Common myeloid progenitor, CD34-positive (primary cell): Measurements from ENCODE around the gene NEK1.
"Not testable (repeated sequence)": the region's sequence is repeated elsewhere in the genome, so short reads cannot be mapped to it uniquely, and the experiment has no call there.

Source experiments
- CTCF ChIA-PET: fragments of 350-600 bp; sonication (Branson Sonifier 250); formaldehyde crosslinking; loops from one replicate; lab custom pipeline; 2021; ENCODE audit warnings: antibody characterized with exemption; lab: Charles Lee
- POLR2A ChIA-PET: fragments of 350-600 bp; sonication (Branson Sonifier 250); formaldehyde crosslinking; loops from one replicate; lab custom pipeline; 2021; ENCODE audit warnings: antibody characterized with exemption; lab: Charles Lee
- DNase-seq, 3 donors: peaks; one replicate each; pipeline versions ENCODE4 v3.0.0 to v3.0.0-alpha.2; 2013
- H3K27ac ChIP-seq, 2 experiments: 1 replicate in 1 of 2; 2 replicates in 1 of 2; pipeline ENCODE4 v1.7.0; 2013; ENCODE audit warnings: inconsistent platforms in 2 of 2, low read length in 2 of 2, mild to moderate bottlenecking in 2 of 2, low read depth in 1 of 2, moderate library complexity in 1 of 2; ENCODE audit not compliant: severe bottlenecking in 2 of 2, insufficient read depth in 1 of 2, poor library complexity in 1 of 2
- H3K27me3 ChIP-seq, 5 experiments: replicated peaks in 2 of 5; 1 replicate in 3 of 5; 2 replicates in 2 of 5; pipeline versions ENCODE4 v1.6.1 to v1.7.0; 2013; ENCODE audit warnings: low read length in 4 of 5, mild to moderate bottlenecking in 2 of 5, moderate library complexity in 2 of 5, inconsistent platforms in 1 of 5; ENCODE audit not compliant: insufficient read depth in 5 of 5, control insufficient read depth in 4 of 5
- H3K36me3 ChIP-seq, 4 experiments: 1 replicate in 2 of 4; 2 replicates in 2 of 4; pipeline versions ENCODE4 v1.6.1 to v1.7.0; 2013; ENCODE audit warnings: low read length in 3 of 4, control low read depth in 1 of 4, mild to moderate bottlenecking in 1 of 4; ENCODE audit not compliant: control insufficient read depth in 4 of 4, insufficient read depth in 4 of 4
- H3K4me1 ChIP-seq, 4 experiments: 1 replicate in 3 of 4; 2 replicates in 1 of 4; pipeline versions ENCODE4 v1.6.1 to v1.7.1; 2013; ENCODE audit warnings: low read length in 3 of 4, mild to moderate bottlenecking in 3 of 4, control low read depth in 1 of 4, inconsistent platforms in 1 of 4, moderate library complexity in 1 of 4; ENCODE audit not compliant: control insufficient read depth in 4 of 4, insufficient read depth in 4 of 4; ENCODE audit errors: control extremely low read depth in 1 of 4
- H3K4me3 ChIP-seq, 7 experiments: 1 replicate in 4 of 7; 2 replicates in 3 of 7; pipeline versions ENCODE4 v1.5.1 to v1.7.0; 2013; ENCODE audit warnings: mild to moderate bottlenecking in 7 of 7, low read length in 6 of 7, moderate library complexity in 6 of 7, inconsistent platforms in 2 of 7, low read depth in 2 of 7, control low read depth in 1 of 7; ENCODE audit not compliant: insufficient read depth in 4 of 7, control insufficient read depth in 1 of 7; ENCODE audit errors: extremely low read depth in 1 of 7
- H3K9me3 ChIP-seq, 5 experiments: 1 replicate in 4 of 5; 2 replicates in 1 of 5; pipeline versions ENCODE4 v1.6.1 to v1.7.1; 2013; ENCODE audit warnings: low read length in 4 of 5, mild to moderate bottlenecking in 2 of 5, inconsistent platforms in 1 of 5, low read depth in 1 of 5, moderate library complexity in 1 of 5; ENCODE audit not compliant: control insufficient read depth in 4 of 5, insufficient read depth in 2 of 5; ENCODE audit errors: control extremely low read depth in 1 of 5
- WGBS: methylation state at CpG from one replicate; pipeline ENCODE4 v1.1.5; 2013; ENCODE audit not compliant: insufficient coverage; 5-methylcytosine and 5-hydroxymethylcytosine counted together

The NEK1 gene

GRCh38 chr4:169485791-169486742, 126.3 kb downstream of the NEK1 start:
- H3K4me1 ChIP-seq, result peaks cover 0 to 4% (median 2%) of the 10 kb centered on the region in 4 experiments
- H3K27ac ChIP-seq, result no peak overlapping the region
- peaks cover 0 to 11% (median 5%) of the 10 kb centered on the region in 5 experiments for H3K9me3 ChIP-seq
- DNase-seq, result peak; percentile 55 to 76 (median 69)
- 23% methylated on average over 4 of the region's 7 CpGs for WGBS
- peaks cover 0 to under 1% (median 0%) of the 10 kb centered on the region in 4 experiments for H3K36me3 ChIP-seq
- CTCF ChIA-PET, result interaction anchor here (0.6 to 1.8 kb wide), 10 partner anchors 169 to 567 kb away, joined by 3 to 15 read pairs (median 3); partner anchors contain the start of gene CBR4
- POLR2A ChIA-PET, result no interaction called here
- H3K27me3 ChIP-seq, result no peaks in the 10 kb centered on the region
- H3K4me3 ChIP-seq, result no peak overlapping the region

- peaks cover 0 to 4% (median 2%) of the 10 kb centered on the region in 4 experiments for H3K4me1 ChIP-seq
- H3K36me3 ChIP-seq, result no peaks in the 10 kb centered on the region
- ChIA-PET POLR2A (no interaction called here), CTCF (interaction anchor here (0.6 to 1.8 kb wide), 11 partner anchors 168 to 566 kb away, joined by 3 to 15 read pairs (median 3); partner anchors contain the start of gene CBR4)
- H3K9me3 ChIP-seq, result peaks cover 0 to 15% (median 5%) of the 10 kb centered on the region in 5 experiments
- H3K4me3 ChIP-seq, result no peak overlapping the region
- no peaks in the 10 kb centered on the region for H3K27me3 ChIP-seq
- H3K27ac ChIP-seq, result no peak overlapping the region
- no peak for DNase-seq
These were observed 127.3 kb downstream of the NEK1 start for GRCh38 chr4:169485086-169485485.

- Histone ChIP-seq H3K27me3 (no peaks in the 10 kb centered on the region), H3K9me3 (peaks cover 0 to 15% (median 5%) of the 10 kb centered on the region in 5 experiments), H3K4me1 (peaks cover 0 to 4% (median 2%) of the 10 kb centered on the region in 4 experiments), H3K27ac (no peak overlapping the region), H3K4me3 (no peak overlapping the region), H3K36me3 (no peaks in the 10 kb centered on the region)
- WGBS, result 100% methylated on average over 1 of the region's 3 CpGs
- ChIA-PET POLR2A (no interaction called here), CTCF (interaction anchor here (1.8 kb wide), 1 partner anchor 459 kb away, joined by 15 read pairs; no protein-coding TSS in a partner anchor)
- no peak for DNase-seq
These were observed 127.9 kb downstream of the NEK1 start for GRCh38 chr4:169484485-169484884.

DNA sequence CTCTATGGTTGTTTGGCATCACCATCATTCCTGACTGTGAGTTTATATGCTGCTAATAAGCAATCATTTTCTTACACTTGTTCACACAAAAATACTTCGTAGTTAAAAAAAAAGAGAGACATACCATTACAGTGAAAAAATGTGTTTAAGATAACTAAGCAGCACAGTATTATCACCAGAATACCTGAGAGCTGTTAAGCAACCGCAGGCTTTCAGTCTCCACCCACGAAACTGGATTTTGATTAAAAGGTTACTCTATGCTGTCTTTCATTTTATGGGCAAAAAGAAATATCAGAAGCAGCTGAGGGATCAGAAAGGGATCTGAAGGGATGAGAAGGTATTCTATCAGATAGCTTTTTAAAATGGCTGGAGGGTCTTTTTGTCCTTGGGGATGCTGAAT, 148.3 kb downstream of the NEK1 start:
- CTCF ChIA-PET, result no interaction called here
- no peak overlapping the region for H3K27ac ChIP-seq
- POLR2A ChIA-PET, result no interaction called here

DNA sequence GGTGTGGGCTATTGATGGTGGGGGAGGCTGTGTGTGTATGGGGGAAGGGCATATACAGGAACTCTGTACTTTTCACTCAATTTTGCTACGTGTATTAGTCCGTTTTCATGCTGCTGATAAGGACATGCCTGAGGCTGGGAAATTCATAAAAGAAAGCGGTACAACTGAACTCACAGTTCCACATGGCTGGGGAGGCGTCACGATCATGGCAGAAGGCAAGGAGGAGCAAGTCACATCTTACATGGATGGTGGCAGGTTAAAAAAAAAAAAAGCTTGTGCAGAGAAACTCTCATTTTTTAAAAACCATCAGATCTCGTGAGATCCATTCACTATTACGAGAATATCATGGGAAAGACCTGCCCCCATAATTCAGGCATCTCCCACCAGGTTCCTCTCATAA, 152.3 kb downstream of the NEK1 start:
- Histone ChIP-seq H3K4me3 (no peak overlapping the region), H3K27ac (no peak overlapping the region), H3K9me3 (peaks cover 0 to 7% (median 4%) of the 10 kb centered on the region in 5 experiments), H3K27me3 (no peaks in the 10 kb centered on the region), H3K4me1 (no peaks in the 10 kb centered on the region), H3K36me3 (peaks cover 0 to 32% (median 8%) of the 10 kb centered on the region in 4 experiments)
- ChIA-PET CTCF (interaction anchor here (0.6 kb wide), 1 partner anchor 270 kb away, joined by 3 read pairs; no protein-coding TSS in a partner anchor), POLR2A (no interaction called here)
- WGBS, result 100% methylated on average over 3 of the region's 7 CpGs
- no peak for DNase-seq

More for the DNA sequence above, 148.3 kb downstream of the NEK1 start:
- DNase-seq, result no peak
- WGBS, result 100% methylated on average over 1 of the region's 3 CpGs
- H3K4me1 ChIP-seq, result no peaks in the 10 kb centered on the region
- no peak overlapping the region for H3K4me3 ChIP-seq
- H3K36me3 ChIP-seq, result peaks cover 0 to 26% (median 8%) of the 10 kb centered on the region in 4 experiments
- peaks cover 0 to 6% (median 0%) of the 10 kb centered on the region in 5 experiments for H3K9me3 ChIP-seq
- H3K27me3 ChIP-seq, result no peaks in the 10 kb centered on the region

GRCh38 chr4:169458575-169458974, 153.8 kb downstream of the NEK1 start:
- Histone ChIP-seq H3K4me3 (no peak overlapping the region), H3K27me3 (no peaks in the 10 kb centered on the region), H3K9me3 (peaks cover 0 to 7% (median 4%) of the 10 kb centered on the region in 5 experiments), H3K36me3 (peaks cover 0 to 32% (median 8%) of the 10 kb centered on the region in 4 experiments), H3K4me1 (no peaks in the 10 kb centered on the region), H3K27ac (no peak overlapping the region)
- ChIA-PET POLR2A (no interaction called here), CTCF (no interaction called here)
- no peak for DNase-seq

DNA sequence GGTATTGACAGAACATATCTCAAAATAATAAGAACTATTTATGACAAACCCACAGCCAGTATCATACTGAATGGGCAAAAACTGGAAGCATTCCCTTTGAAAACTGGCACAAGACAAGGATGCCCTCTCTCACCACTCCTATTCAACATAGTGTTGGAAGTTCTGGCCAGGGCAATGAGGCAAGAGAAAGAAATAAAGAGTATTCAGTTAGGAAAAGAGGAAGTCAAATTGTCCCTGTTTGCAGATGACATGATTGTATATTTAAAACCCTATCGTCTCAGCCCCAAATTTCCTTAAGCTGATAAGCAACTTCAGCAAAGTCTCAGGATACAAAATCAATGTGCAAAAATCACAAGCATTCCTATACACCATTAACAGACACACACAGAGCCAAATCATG, 159.7 kb downstream of the NEK1 start:
- H3K4me1 ChIP-seq, CTCF ChIA-PET, H3K27ac ChIP-seq, DNase-seq, POLR2A ChIA-PET, H3K4me3 ChIP-seq, H3K27me3 ChIP-seq: not testable (repeated sequence)
- Histone ChIP-seq H3K9me3 (peaks cover 0 to 17% (median 2%) of the 10 kb centered on the region in 5 experiments), H3K36me3 (peaks cover 0 to 19% (median 0%) of the 10 kb centered on the region in 4 experiments)
- no CpG with 5 or more reads among the region's 1 CpG for WGBS
